GM20431 (cell line): Measurements from ENCODE around the gene CYP2S1.
"Not testable (repeated sequence)": the region's sequence is repeated elsewhere in the genome, so short reads cannot be mapped to it uniquely, and the experiment has no call there.

Source experiments
- in situ Hi-C: fragments of 300-500 bp; cut with MseI, MboI; formaldehyde crosslinking; loops from one replicate; pipeline ENCODE4 v1.15.0; 2020; ENCODE audit warnings: low sequenced_read_pairs; ENCODE audit not compliant: unreplicated experiment

CYP2S1 gene, protein sequence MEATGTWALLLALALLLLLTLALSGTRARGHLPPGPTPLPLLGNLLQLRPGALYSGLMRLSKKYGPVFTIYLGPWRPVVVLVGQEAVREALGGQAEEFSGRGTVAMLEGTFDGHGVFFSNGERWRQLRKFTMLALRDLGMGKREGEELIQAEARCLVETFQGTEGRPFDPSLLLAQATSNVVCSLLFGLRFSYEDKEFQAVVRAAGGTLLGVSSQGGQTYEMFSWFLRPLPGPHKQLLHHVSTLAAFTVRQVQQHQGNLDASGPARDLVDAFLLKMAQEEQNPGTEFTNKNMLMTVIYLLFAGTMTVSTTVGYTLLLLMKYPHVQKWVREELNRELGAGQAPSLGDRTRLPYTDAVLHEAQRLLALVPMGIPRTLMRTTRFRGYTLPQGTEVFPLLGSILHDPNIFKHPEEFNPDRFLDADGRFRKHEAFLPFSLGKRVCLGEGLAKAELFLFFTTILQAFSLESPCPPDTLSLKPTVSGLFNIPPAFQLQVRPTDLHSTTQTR

DNA sequence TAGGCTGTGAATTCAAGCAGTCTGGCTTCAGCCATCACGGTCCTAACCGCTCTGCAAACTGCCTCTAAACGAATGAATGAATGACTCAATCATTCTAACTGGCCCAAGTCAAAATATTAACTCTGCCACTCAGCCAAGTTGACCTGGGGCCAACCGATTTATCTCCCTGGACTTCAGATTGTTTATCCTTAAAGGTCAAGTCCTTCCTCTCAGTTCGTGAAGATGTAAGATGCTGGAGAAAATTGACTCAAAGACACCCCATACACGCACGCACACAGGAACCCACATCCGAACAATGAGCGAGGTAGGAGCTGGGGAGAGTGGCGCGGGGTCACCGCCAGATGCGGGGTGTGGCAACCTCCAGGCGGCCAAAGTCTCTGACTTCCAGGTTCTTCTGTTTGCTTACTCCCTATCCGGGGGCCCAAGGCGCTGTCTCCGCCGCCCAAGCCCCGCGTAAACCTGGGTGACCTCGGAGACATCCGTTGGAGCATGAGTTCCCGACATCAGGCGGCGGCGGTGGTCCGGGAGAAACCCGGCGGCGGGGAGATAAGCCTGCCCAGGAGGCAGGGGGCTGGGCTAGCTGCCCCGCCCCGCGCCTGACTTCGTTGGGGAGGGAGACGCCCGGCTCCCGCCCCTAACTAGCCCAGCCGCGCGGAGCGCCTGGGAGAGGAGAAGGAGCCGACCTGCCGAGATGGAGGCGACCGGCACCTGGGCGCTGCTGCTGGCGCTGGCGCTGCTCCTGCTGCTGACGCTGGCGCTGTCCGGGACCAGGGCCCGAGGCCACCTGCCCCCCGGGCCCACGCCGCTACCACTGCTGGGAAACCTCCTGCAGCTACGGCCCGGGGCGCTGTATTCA is at the start of gene CYP2S1:
Gene CYP2S1, plus strand, starts transcription at position 646 of the 856 bp plus-strand sequence. Its CDS starts 46 bp downstream, at position 692.
- in situ Hi-C loops, result no loop called here

DNA sequence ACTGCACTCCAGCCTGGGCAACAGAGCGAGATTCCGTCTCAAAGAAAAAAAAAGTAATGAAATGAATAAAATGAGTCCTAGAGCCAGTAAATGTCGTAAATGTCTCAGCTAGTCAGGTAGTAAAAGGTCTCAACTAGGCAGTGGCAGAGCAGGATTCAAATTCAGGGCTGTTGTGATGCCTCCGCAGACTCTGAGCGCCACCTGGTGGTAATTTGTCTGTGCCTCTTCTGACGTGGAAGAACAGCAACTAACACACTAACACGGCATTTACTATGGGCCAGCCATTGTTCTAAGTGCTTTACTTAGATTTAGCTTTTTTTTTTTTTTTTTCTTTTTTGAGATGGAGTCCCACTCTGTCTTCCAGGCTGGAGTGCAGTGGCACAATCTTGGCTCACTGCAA is 48.6 kb upstream of the CYP2S1 start:
- in situ Hi-C loops, result no loop called here

DNA sequence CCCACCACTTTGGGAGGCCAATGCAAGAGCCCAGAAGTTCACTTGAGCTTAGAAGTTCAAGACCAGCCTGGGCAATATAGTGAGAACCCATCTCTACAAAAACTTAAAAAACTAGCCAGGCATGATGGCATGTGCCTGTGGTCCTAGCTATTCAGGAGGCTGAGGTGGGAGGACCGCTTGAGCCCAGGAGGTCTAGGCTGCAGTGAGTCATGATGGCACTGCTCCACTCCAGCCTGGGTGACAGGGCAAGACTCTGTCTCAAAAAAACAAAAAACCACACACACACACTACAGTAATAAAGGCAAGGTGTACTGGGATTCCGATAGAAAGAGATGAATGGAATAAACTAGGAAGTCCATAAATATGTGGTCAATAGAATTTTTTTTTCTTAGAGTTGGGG is 43.2 kb upstream of the CYP2S1 start:
- in situ Hi-C loops, result no loop called here

DNA sequence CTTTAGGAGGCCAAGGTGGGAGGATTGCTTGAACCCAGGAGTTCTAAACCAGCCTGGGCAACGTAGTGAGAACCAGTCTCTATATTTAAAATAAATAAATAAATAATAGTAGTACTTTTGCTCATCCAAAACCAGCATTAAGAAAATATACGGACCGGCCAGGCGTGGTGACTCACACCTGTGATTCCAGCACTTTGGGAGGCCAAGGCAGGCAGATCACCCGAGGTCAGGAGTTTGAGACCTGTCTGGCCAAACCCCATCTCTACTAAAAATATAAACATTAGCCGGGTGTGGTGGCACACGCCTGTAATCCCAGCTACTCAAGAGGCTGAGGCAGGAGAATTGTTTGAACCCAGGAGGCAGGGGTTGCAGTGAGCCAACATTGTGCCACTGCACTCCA is 42.0 kb upstream of the CYP2S1 start:
- in situ Hi-C loops, result not testable (repeated sequence)

DNA sequence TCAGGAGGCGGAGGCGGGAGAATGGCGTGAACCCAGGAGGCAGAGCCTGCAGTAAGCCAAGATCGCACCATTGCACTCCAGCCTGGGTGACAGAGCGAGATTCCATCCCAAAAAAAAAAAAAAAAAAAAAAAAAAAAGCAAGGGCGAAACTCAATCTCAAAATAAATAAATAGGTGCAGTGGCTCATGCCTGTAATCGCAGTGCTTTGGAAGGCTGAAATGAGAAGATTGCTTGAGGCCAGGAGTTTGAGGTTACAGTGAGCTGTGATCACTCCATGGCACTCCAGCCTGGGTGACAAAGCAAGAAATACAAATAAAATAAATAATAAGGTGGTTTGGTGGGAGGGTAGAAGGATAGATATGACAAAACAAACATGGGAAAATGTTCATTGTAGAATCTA is 39.0 kb upstream of the CYP2S1 start:
- in situ Hi-C loops, result no loop called here

DNA sequence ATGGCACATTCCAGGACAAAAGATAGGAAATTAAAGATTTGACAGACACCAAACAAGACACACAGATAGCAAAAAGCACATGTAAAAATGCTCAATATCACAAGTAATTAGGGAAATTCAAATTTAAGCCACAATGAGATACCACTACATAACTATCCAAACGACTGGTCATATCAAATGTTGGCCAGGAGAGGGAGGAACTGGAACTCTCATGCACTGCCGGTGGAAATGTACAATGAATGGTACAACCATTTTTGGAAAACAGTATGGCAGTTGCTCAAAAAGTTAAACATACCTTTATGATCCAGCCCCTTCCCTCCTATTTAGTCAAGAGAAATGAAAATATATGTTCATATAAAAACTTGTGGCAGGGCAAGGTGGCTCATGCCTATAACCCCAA is 36.8 kb upstream of the CYP2S1 start:
- in situ Hi-C loops, result no loop called here

DNA sequence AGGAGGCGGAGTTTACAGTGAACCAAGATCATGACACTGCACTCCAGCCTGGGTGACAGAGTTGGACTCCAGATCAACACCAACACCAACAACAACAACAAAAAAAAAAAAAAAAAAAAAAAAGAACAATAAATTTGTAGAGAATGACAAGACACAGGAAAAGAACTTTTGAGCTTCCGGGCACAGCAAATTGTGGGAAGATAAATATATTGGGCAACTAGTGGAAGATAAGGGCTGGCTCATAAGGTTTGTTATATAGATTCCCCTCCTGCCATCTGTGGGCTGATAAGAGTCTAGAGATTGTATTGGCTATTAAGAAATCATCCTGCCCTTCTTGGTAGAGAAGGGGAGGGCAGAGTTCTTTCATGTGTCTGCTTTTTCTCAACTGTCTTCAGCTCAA is 33.1 kb upstream of the CYP2S1 start:
- in situ Hi-C loops, result no loop called here

DNA sequence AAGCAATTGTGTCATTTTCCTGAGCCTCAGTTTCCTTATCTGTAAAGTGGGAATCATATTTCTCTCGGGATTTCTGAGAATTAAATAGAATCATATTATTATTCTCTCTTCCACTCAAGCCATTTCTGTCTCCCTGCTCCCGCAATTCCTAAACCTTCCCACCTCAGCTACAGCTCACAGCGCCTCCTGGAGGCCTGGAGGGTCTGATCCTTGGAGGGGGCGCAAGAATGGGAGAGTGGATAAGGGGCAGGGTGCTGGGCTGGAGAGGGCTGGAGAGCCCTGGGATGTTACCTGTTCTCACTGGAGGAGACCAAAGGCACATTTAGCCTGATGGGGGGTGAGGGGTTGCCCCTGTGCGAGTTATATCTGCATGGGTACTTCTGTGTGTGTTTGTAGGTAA is 31.1 kb upstream of the CYP2S1 start:
- in situ Hi-C loops, result no loop called here

DNA sequence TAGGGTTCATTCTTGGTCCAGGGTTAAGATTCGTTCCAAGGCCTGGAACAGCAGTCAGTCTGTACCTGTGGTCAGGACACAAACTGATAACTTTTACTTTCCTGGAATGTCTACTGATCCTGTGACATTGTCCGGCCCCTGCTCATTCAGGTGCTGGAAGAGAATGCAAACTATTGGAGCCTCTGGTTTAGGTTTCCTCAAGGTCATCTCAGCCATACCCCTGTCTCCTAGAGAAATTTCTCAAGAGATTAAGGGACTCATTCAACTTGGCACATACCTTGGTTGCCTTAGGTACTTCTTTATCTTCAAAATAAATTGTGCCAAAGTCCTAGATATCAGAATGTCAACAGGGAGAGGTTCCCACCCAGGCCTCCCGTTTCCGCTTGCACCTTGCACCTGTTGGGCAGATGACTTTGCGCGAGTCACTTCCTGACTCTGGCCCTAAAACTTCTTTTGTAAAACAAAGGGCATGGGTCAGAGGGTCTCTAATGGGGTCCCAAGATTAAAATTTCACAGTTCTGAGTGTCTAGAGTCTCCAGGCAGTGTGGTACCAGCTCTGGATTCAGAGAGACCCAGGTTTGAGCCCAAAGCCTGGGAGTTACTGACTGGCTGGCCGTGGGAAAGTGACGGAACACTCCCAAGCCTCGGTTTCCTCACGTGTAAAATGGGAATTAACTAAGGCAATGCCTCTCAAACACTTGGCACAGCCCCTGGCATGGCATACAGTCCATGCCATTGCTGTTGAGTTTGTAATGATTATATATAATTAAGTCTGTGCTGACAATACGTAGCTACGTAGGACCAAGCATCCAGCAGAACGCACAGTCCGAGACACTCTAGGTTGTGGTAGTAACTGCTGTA is 25.8 kb upstream of the CYP2S1 start:
- in situ Hi-C loops, result no loop called here

DNA sequence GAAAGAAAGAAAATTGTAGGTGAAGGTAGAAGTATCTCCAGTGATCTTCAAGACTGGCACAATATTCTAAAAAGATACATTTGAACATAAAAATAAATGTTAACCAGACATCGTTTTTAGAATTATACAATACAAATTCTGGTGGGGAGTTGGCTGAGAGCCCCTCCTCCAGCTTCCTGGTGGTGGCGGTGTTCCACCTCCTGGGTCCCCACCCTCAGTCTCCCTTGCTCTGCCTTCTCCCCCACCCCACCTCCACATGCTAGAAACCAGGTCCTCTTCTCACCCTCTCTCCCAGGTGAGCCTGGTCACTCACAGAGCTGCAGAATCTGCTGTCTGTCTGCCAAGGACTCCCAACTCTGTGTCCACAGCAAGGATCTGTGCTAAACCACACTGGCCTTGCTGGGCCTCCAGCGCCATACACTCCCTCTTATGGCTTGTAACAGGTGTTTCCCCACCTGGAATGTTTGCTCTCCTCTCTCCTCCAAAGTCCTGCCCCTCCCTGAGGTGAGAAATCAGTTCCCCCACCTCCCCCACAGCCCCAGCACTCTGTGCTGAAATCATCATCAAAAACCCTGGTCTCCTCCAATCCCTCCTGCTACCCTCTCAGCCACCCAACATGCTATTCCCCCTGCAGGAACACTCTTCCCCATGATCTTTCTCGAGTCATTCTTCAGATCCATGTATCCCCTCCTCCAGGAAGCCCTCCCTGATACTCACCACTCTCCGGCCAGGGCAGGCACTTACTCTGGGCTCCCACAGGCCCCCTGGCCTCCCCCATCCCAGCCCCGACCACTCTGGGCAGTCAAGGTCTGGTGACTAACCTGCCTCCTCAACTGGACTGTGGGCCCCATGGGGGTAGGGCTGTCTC is 20.5 kb upstream of the CYP2S1 start:
- in situ Hi-C loops, result no loop called here

DNA sequence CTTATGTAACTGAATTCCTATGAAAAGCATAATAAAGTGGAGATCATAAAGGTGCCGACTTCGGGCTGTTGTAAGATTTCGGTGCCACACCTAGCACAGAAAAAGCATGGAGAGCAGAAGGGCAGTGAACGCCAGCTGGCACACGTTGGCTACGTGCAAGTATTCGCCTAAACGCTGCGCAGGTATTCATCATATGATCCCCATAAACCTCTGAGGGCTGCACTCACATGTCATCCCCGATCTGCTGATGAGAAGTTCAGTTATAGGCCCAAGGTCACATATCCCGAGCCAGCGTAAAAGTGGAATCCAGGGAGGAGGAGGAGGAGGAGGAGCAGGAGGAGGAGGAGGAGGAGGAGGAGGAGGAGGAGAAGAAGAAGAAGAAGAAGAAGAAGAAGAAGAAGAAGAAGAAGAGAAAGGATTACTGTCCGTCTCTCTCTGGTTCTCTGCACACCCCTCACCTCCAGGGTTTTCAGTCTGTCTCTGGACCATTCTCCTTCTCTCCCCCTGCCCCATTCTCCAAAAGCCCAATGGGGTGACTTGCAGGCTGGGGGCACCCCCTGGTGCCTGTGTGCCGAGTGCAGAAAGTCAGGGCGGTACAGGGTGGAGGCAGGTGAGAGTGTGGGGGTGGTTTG is 18.6 kb upstream of the CYP2S1 start:
- in situ Hi-C loops, result no loop called here

DNA sequence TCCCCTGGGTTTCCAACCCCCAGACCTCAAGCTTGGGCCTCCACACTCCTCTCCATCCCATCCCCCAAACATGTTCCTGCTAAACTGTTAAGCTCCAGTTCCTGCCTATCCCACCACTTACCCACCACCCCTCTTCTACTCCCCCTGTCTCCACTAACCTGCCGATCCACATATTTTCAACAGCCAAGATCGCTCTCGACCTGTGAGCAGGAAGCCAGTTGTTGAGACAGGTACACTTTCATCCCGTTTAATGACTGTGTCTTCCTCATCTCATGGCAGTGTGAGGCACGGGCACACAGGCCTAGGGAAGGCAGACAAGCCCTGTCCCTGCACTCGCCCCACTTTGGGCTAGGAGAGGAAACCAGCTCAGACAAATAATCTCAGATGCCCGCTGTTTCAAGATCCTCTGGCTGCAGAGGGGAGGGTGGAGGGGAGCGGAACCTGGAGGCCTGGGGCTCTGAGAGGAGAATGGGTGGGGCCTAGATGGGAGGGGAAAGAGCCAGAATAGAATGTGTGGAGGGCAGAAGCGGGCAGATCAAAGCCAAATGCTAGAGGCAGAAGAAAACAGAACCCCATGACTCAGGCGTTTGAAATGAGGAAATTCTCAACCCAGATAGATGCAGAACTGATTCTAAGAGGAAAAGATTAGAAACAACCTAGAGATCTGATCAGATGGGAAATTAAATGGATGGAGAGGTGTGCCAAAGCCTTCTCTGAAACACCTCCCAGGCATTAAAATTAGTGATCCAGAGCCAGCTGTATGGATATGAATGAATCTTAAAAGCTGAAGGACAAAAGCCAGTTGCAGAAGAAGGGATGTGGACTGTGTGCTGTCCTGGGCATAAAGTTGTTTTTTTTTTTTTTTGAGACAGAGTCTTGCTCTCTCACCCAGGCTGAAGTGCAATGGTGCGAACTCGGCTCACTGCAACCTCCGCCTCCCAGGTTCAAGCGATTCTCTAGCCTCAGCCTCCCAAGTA is 16.9 kb upstream of the CYP2S1 start:
- in situ Hi-C loops, result no loop called here

DNA sequence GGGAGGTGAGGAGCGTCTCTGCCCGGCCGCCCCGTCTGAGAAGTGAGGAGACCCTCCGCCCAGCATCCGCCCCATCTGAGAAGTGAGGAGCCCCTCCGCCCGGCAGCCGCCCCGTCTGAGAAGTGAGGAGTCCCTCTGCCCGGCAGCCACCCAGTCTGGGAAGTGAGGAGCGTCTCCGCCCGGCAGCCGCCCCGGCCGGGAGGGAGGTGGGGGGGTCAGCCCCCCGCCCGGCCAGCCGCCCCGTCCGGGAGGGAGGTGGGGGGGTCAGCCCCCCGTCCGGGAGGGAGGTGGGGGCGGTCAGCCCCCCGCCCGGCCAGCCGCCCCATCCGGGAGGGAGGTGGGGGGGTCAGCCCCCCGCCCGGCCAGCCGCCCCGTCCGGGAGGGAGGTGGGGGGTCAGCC is 12.8 kb upstream of the CYP2S1 start:
- in situ Hi-C loops, result not testable (repeated sequence)

DNA sequence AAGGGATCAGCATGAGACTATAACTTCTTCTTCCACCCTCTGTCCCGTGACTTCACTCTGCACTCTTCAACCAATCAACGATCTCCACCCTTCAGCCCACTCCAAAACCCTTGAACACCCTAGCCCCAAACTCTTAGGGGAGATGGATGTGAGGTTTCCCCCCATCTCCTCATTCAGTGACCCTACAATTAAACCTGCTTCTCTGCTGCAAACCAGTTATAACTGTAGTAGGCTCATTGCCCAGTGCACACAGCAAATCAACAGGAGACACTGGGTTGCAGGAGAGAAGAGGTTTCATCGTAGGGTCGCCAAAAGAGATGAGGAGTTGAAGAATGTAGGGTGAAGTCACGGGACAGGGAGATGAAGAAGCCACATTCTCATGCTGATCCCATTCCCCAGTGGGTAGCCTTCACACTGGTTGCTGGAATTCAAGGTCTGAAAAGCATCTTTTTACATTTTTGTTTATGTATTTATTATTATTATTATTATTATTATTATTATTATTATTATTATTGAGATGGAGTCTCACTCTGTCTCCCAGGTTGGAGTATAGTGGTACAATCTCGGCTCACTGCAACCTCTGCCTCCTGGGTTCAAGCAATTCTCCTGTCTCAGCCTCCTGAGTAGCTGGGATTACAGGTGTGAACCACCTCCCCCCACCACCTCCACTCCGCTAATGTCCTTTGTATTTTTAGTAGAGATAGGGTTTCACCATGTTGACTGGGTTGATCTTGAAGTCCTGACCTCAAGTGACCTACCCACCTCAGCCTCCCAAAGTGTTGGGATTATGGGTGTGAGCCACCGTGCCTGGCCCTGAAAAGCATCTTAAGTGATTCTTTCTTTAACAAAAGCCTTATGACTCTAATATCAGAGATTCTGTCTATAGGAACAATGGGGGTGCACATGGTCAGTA is 5.8 kb upstream of the CYP2S1 start:
- in situ Hi-C loops, result no loop called here

DNA sequence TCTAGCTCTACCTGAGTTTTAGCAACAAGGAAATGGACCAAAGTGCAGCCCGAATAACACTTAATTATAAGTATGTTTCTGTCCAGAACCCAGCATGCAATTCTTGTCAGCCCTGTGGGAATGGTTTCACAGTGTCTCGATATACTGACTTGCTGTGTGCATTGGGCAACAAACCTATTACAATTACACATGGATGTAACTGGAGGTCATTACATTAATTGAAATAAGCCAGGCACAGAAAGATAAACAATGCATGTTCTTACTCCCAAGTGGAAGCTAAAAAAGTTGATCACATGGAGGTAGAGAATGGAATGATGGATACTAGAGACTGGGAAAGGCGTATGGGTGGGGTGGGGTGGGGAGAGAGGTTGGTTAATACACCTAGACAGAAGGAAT is 5.1 kb upstream of the CYP2S1 start:
- in situ Hi-C loops, result no loop called here

DNA sequence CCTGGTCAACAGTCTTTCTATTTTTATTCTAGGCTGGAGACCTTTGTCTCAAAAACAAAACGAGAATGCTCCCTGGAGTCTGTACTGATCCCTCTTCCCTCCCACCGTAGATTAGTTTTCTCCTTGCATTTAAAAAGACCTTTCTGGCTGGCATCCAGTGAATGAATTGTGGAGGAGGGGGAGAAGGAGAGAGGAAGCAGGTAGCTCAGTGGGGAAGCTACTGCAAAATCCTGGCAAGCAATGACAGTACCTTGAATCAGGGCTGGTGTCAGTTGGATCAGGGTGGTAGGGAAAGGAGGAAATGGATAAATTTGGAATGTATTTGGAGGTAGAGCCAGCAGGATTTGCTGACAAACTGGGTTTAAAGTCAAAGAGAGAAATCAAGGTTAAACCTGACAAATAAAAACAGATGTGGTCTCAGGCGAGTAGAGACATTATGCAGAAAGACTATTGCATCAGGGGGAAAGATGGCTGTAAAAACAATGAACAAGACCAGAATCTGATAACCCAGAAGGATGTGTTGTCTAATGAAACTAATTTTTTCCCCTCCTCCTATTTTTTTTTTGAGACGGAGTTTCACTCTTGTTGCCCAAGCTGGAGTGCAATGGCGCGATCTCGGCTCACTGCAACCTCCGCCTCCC is 3.5 kb upstream of the CYP2S1 start:
- in situ Hi-C loops, result no loop called here
